Glutamatergic neuron (in vitro differentiated cells): ENCODE measurements around the gene FAM120A. TPM values are rescaled to one million over a fixed set of nuclear protein-coding genes. Genes with fewer than 3 reads are reported as not detected.

Experiments used
- DNase-seq: peaks from one replicate; pipeline ENCODE4 v3.0.0; 2022
- H3K27ac Mint-ChIP-seq: one replicate; pipeline ENCODE4 v1.8.0; 2020; ENCODE audit warnings: mild to moderate bottlenecking, mixed read lengths, inconsistent platforms; ENCODE audit not compliant: unreplicated experiment
- H3K27me3 Mint-ChIP-seq: one replicate; pipeline ENCODE4 v1.8.0; 2020; ENCODE audit warnings: mild to moderate bottlenecking, moderate library complexity, mixed read lengths, inconsistent platforms; ENCODE audit not compliant: unreplicated experiment
- H3K36me3 Mint-ChIP-seq: one replicate; pipeline ENCODE4 v1.8.0; 2020; ENCODE audit warnings: mild to moderate bottlenecking, mixed read lengths, inconsistent platforms; ENCODE audit not compliant: unreplicated experiment
- H3K4me1 Mint-ChIP-seq: one replicate; pipeline ENCODE4 v1.8.0; 2020; ENCODE audit warnings: mild to moderate bottlenecking, low read depth, mixed read lengths, inconsistent platforms; ENCODE audit not compliant: unreplicated experiment
- H3K4me3 Mint-ChIP-seq: one replicate; pipeline ENCODE4 v1.8.0; 2020; ENCODE audit warnings: mild to moderate bottlenecking, mixed read lengths, inconsistent platforms; ENCODE audit not compliant: unreplicated experiment
- H3K9me3 Mint-ChIP-seq: one replicate; pipeline ENCODE4 v1.8.0; 2020; ENCODE audit warnings: mild to moderate bottlenecking, moderate library complexity, mixed read lengths, inconsistent platforms; ENCODE audit not compliant: unreplicated experiment
- CTCF ChIP-seq: fragments of 200-600 bp; sonication (generic); IDR thresholded peaks from one replicate; pipeline ENCODE4 v1.5.0; 2021; ENCODE audit not compliant: partially characterized antibody, unreplicated experiment
- total RNA-seq: library from RNA; stranded (reverse); fragmentation: NEBNext Ultra II Directional; extraction: Animal tissue kit (Norgen Biotek cat#: 25700); gene quantifications from one replicate; pipeline ENCODE4 v1.2.1, GENCODE V29; 2021; ENCODE audit not compliant: unreplicated experiment

Gene FAM120A
- total RNA-seq, 1 donor from 2014 or later = 32.3 TPM

- peaks cover 31% of the 10 kb centered on the region for H3K4me1 Mint-ChIP-seq
- H3K9me3 Mint-ChIP-seq = peaks cover 3% of the 10 kb centered on the region
- peaks cover 4% of the 10 kb centered on the region for H3K27me3 Mint-ChIP-seq
- TF ChIP-seq CTCF = no peak
- H3K36me3 Mint-ChIP-seq = no peaks in the 10 kb centered on the region
- no peak for DNase-seq
- H3K4me3 Mint-ChIP-seq = no peak overlapping the region
- no peak overlapping the region for H3K27ac Mint-ChIP-seq
These were observed 149.0 kb downstream of the FAM120A start for GRCh38 chr9:93600504-93600903.

GRCh38 chr9:93601063-93601462 is 149.6 kb downstream of the FAM120A start:
- DNase-seq = no peak

GRCh38 chr9:93601666-93602065 is 150.2 kb downstream of the FAM120A start:
- Mint-ChIP-seq H3K27me3 (peaks cover 4% of the 10 kb centered on the region), H3K36me3 (peaks cover 6% of the 10 kb centered on the region), H3K27ac (no peak overlapping the region), H3K4me3 (no peak overlapping the region), H3K9me3 (peaks cover 5% of the 10 kb centered on the region), H3K4me1 (peaks cover 31% of the 10 kb centered on the region)
- DNase-seq = no peak
- no peak for TF ChIP-seq CTCF

More at GRCh38 chr9:93601063-93601462, 149.6 kb downstream of the FAM120A start:
- no peak for TF ChIP-seq CTCF
- peak overlapping the region; percentile 22 for H3K27ac Mint-ChIP-seq
- peak overlapping the region; percentile 51 for H3K4me3 Mint-ChIP-seq
- H3K27me3 Mint-ChIP-seq = peaks cover 4% of the 10 kb centered on the region
- peaks cover 3% of the 10 kb centered on the region for H3K9me3 Mint-ChIP-seq
- no peaks in the 10 kb centered on the region for H3K36me3 Mint-ChIP-seq
- peaks cover 31% of the 10 kb centered on the region for H3K4me1 Mint-ChIP-seq

- H3K27ac Mint-ChIP-seq = no peak overlapping the region
- H3K36me3 Mint-ChIP-seq = peaks cover 9% of the 10 kb centered on the region
- no peak overlapping the region for H3K4me3 Mint-ChIP-seq
- DNase-seq = no peak
- H3K9me3 Mint-ChIP-seq = peaks cover 6% of the 10 kb centered on the region
- no peak for TF ChIP-seq CTCF
- peaks cover 29% of the 10 kb centered on the region for H3K4me1 Mint-ChIP-seq
- peaks cover 4% of the 10 kb centered on the region for H3K27me3 Mint-ChIP-seq
These were observed 151.5 kb downstream of the FAM120A start for GRCh38 chr9:93603011-93603410.

GRCh38 chr9:93603906-93604326 is 152.4 kb downstream of the FAM120A start:
- H3K4me1 Mint-ChIP-seq = peaks cover 26% of the 10 kb centered on the region
- TF ChIP-seq CTCF = no peak
- no peak overlapping the region for H3K4me3 Mint-ChIP-seq
- H3K36me3 Mint-ChIP-seq = peaks cover 11% of the 10 kb centered on the region
- no peak for DNase-seq
- no peak overlapping the region for H3K27ac Mint-ChIP-seq
- H3K9me3 Mint-ChIP-seq = peaks cover 6% of the 10 kb centered on the region
- H3K27me3 Mint-ChIP-seq = peaks cover 4% of the 10 kb centered on the region
